Mucosa of descending colon (tissue), 3 donors: ENCODE measurements around the gene SEC61G. TPM values are rescaled to one million over a fixed set of nuclear protein-coding genes. Genes with fewer than 3 reads are reported as not detected.

Experiments
- ATAC-seq: fragments of 200-7000 bp; cut with Tn5 transposase; one replicate; pipeline ENCODE4 v1.9.1; 2020; ENCODE audit warnings: mild to moderate bottlenecking, moderate library complexity
- DNase-seq, 3 donors: peaks; one replicate each; pipeline ENCODE4 v3.0.0-alpha.2; 2020
- H3K36me3 ChIP-seq: fragments of 200-600 bp; one replicate; pipeline ENCODE4 v1.8.0; 2021; ENCODE audit warnings: low read depth, mild to moderate bottlenecking
- H3K4me1 ChIP-seq: fragments of 200-600 bp; one replicate; pipeline ENCODE4 v1.8.0; 2021; ENCODE audit warnings: low read depth, mild to moderate bottlenecking
- H3K4me3 ChIP-seq: fragments of 200-600 bp; one replicate; pipeline ENCODE4 v1.8.0; 2021; ENCODE audit warnings: mild to moderate bottlenecking
- H3K9me3 ChIP-seq: fragments of 200-600 bp; one replicate; pipeline ENCODE4 v1.8.0; 2021; ENCODE audit warnings: mild to moderate bottlenecking
- intact Hi-C, 2 donors: fragments of 100-400 bp; cut with DNase I in 1 of 2; cut with micrococcal nuclease in 1 of 2; formaldehyde crosslinking; loops; one replicate each; pipeline versions ENCODE4 v1.11.0 to v1.11.1; 2022; cut with DNase I, micrococcal nuclease
- total RNA-seq, 3 donors: library from RNA; stranded (reverse); fragmentation: NEBNext Ultra II Directional in 2 of 3; extraction: Animal tissue kit (Norgen Biotek cat#: 25700) in 2 of 3; gene quantifications; one replicate each; pipeline versions ENCODE4 v1.2.1 to v1.2.4, GENCODE V29; 2021 to 2023
- TF ChIP-seq, protein P1 (sequence below): fragments of 200-600 bp; IDR thresholded peaks from one replicate; pipeline ENCODE4 v1.8.0; 2022; ENCODE audit warnings: antibody characterized with exemption, mild to moderate bottlenecking
- donor health status: DM: no; HTN: no; CAD: no; lungs with moderate emphysema.
- donor health status: DM: no; HTN: no; CAD: no.
- donor health status: DM: no; HTN: yes; CAD: no.

SEC61G gene
- total RNA-seq, 3 donors from 2014 or later, result 55.5 to 105 (median 84.2) TPM

DNA sequence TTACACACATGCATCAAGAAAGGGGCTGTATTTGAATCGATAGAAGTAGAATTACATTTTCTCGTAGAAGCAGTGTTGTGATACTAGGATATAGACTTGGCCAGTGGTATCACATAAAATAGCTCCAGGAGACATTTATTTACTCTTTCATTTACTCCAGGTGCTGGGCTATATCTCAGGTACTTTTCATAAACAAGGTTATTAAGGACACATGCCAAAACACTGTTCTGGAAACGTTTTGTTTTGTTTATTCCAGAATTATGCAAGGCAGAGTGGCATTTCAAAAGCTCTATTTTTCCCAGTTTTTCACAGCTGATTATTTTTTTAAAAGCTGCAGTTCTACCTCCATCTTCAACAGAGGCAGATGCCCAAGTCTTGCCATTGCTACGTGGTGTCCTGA is 37.8 kb upstream of the SEC61G start:
- Histone ChIP-seq H3K4me3 (no peak overlapping the region), H3K9me3 (no peaks in the 10 kb centered on the region), H3K36me3 (no peaks in the 10 kb centered on the region), H3K4me1 (no peaks in the 10 kb centered on the region)
- DNase-seq, result no peak
- ATAC-seq, result no peak
- TF ChIP-seq, protein P1, sequence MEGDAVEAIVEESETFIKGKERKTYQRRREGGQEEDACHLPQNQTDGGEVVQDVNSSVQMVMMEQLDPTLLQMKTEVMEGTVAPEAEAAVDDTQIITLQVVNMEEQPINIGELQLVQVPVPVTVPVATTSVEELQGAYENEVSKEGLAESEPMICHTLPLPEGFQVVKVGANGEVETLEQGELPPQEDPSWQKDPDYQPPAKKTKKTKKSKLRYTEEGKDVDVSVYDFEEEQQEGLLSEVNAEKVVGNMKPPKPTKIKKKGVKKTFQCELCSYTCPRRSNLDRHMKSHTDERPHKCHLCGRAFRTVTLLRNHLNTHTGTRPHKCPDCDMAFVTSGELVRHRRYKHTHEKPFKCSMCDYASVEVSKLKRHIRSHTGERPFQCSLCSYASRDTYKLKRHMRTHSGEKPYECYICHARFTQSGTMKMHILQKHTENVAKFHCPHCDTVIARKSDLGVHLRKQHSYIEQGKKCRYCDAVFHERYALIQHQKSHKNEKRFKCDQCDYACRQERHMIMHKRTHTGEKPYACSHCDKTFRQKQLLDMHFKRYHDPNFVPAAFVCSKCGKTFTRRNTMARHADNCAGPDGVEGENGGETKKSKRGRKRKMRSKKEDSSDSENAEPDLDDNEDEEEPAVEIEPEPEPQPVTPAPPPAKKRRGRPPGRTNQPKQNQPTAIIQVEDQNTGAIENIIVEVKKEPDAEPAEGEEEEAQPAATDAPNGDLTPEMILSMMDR, result no peak
- intact Hi-C loops, result no loop called here

DNA sequence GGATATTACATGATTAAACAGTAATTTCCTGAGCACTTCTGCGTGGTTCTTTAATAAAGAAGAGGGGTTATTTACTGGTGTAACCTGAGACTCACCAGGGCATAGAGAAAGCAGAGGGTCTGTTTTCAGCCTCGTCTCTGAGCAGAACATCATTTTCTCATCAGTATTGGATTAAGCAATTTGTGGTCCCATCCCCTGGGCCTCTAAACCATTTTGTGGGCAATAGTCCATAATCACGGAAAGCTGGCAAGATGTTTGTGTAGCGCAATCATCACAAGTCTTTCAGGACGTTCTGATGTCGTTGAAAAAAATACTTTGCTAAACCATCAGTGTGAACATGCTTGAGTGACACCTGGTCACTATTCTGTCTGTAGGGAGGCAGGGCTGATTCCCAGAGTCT is 37.1 kb upstream of the SEC61G start:
- H3K4me1 ChIP-seq, result no peaks in the 10 kb centered on the region
- H3K9me3 ChIP-seq, result no peaks in the 10 kb centered on the region
- TF ChIP-seq, protein P1, result no peak
- DNase-seq (no peak), ATAC-seq (no peak)
- intact Hi-C loops, result no loop called here
- H3K36me3 ChIP-seq, result no peaks in the 10 kb centered on the region
- no peak overlapping the region for H3K4me3 ChIP-seq

DNA sequence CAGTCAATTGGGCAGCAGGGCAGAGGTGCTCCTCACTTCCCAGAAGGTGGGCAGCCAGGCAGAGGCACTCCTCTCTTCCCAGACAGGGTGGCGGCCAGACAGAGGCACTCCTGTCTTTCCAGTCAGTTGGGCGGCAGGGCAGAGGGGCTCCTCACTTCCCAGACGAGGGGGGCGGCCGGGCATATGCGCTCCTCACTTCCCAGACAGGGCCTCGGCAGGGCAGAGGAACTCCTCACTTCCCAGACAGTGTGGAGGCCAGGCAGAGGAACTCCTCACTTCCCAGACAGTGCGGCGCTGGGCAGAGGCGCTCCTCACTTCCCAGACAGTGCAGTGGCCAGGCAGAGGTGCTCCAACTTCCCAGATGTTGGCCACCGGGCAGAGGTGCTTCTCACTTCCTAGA is 33.4 kb upstream of the SEC61G start:
- no peak for DNase-seq
- ATAC-seq, result no peak
- Histone ChIP-seq H3K36me3 (no peaks in the 10 kb centered on the region), H3K4me3 (no peak overlapping the region), H3K4me1 (no peaks in the 10 kb centered on the region), H3K9me3 (no peaks in the 10 kb centered on the region)
- TF ChIP-seq, protein P1, result no peak
- intact Hi-C loops, result no loop called here

DNA sequence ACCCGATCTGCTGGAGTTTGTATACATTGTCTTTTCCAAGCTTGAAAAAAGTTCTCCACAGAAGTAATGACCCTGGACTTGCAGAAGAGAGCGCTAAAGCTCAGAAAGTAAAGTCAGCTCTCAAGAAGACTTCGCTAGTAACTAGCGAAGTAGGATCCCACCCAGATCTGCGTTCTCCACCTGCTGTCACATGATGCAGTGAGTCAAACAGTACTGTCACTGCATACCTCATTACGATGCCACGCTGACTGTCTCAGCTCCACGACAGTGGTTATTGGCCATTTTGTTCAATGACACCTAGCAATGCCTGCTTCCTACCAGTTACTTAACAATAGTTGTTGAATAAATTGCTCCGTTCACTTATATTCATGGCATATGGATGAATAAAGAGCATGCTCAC is 29.7 kb upstream of the SEC61G start:
- no peaks in the 10 kb centered on the region for H3K9me3 ChIP-seq
- no peaks in the 10 kb centered on the region for H3K36me3 ChIP-seq
- peak in 2 of 3 donors; percentile 27 to 29 for DNase-seq
- H3K4me3 ChIP-seq, result no peak overlapping the region
- peak; percentile 92 for ATAC-seq
- no peaks in the 10 kb centered on the region for H3K4me1 ChIP-seq
- TF ChIP-seq, protein P1, result peak; percentile 22
- intact Hi-C loops, result loop anchor here in 1 of 2 donors (5.0 kb wide), 1 partner anchor 469 kb away; no protein-coding TSS in a partner anchor

DNA sequence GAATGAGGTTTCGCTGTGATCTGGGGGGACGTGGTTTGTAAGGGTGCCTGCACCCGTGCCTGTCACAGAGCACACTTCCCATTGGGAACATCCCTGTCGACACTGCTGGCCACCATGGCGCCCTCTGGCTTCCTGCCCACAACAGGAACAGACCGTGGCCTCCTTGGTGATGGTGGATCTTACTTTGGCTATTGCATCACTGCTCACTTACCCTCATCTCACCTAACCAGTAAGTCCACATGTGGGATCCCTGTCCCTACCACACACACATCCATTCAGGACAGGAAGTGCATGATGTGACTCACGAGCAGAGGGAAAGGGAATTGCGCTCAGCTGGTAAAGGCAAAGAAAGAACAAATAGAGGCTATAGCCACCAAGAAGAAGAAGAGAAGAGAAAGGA is 26.2 kb upstream of the SEC61G start:
- no peaks in the 10 kb centered on the region for H3K36me3 ChIP-seq
- DNase-seq (no peak), ATAC-seq (no peak)
- H3K9me3 ChIP-seq, result no peaks in the 10 kb centered on the region
- no peaks in the 10 kb centered on the region for H3K4me1 ChIP-seq
- TF ChIP-seq, protein P1, result no peak
- intact Hi-C loops, result loop anchor here in 1 of 2 donors (5.0 kb wide), 1 partner anchor 472 kb away; no protein-coding TSS in a partner anchor
- H3K4me3 ChIP-seq, result no peak overlapping the region

DNA sequence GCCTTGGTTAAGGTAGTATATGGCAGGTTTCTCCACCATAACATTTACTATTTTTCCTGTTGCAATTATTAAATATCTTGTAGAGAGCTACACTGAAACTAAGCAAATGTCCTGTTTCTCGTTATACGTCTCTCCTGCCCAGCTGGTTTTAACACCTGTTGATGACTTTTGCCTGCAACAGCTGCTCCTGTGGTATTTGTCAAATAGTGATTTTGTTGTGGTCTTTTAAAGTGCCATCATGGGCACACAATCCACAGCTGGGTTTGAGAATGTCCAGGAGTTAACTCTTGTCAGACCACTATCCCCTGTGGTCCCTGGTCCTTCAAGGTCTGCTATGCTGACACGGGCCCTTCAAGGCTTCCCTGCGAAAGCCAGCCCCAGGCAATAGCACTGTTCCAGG is 24.9 kb upstream of the SEC61G start:
- Histone ChIP-seq H3K4me1 (no peaks in the 10 kb centered on the region), H3K4me3 (no peak overlapping the region), H3K36me3 (no peaks in the 10 kb centered on the region), H3K9me3 (no peaks in the 10 kb centered on the region)
- TF ChIP-seq, protein P1, result no peak
- intact Hi-C loops, result no loop called here
- DNase-seq, result no peak
- ATAC-seq, result no peak
